ENCODE measurements around the gene SARS2. TPM values are rescaled to one million over a fixed set of nuclear protein-coding genes. Genes with fewer than 3 reads are reported as not detected.
"Not testable (repeated sequence)": the region's sequence is repeated elsewhere in the genome, so short reads cannot be mapped to it uniquely, and the experiment has no call there.

SARS2 gene
- total RNA-seq, 1 experiment from 2014 or later = 57.4 TPM

DNA sequence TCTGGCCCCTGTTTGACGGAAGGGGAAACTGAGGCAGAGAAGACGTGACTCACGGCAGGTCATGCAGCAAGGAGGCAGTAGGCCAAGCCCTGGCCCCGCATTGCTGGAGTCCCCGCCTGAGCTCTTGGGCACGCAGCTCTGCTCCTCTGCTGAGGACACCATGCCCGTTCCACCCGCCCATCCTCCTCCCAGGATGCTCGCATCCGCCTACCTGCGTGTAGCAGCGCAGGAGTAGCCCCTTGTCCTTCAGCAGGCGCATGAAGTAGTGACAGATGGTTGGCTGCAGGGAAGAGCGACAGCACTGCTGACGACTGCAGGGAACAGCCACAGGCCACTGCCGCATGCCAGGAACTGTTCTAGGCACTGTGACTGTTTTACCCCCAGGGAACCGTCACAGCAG lies 41.7 kb downstream of the SARS2 start:
- Histone ChIP-seq H2BK20ac (ENCODE audit: low read depth, low read length, poor library complexity, severe bottlenecking) (no peak overlapping the region), H3K79me2 (ENCODE audit: insufficient read depth, low read length) (no peaks in the 10 kb centered on the region), H3K27me3 (ENCODE audit: insufficient read depth, low read length) (no peaks in the 10 kb centered on the region), H2BK5ac (ENCODE audit: insufficient read length, low read length) (no peak overlapping the region), H3K4ac (ENCODE audit: low read depth, low read length) (no peak overlapping the region), H3K23me2 (ENCODE audit: insufficient read length, low read depth, low read length, poor library complexity, severe bottlenecking) (no peaks in the 10 kb centered on the region), H4K5ac (ENCODE audit: insufficient read length, low read depth, low read length) (no peak overlapping the region), H2BK15ac (ENCODE audit: low read depth, low read length) (no peak overlapping the region), H2AK5ac (ENCODE audit: insufficient read length, low read length) (no peak overlapping the region), H2BK12ac (ENCODE audit: insufficient read length, low read depth, low read length) (no peak overlapping the region), H3T11ph (ENCODE audit: low read length) (no peak overlapping the region), H3K79me1 (ENCODE audit: insufficient read depth, low read depth, low read length, poor library complexity, severe bottlenecking) (no peaks in the 10 kb centered on the region), H3K9me3 (ENCODE audit: control insufficient read depth, low read depth, low read length) (no peaks in the 10 kb centered on the region), H4K8ac (replicated peaks; ENCODE audit: insufficient read length, low read depth, low read length) (no peak overlapping the region), H3K9ac (ENCODE audit: extremely low read depth, insufficient read length, low read length) (no peak overlapping the region), H2BK120ac (ENCODE audit: low read depth, low read length, poor library complexity, severe bottlenecking) (no peak overlapping the region), H3K23ac (ENCODE audit: insufficient read length, low read depth, low read length) (no peak overlapping the region), H4K20me1 (ENCODE audit: control insufficient read depth, insufficient read depth, insufficient read length) (peaks cover 3% of the 10 kb centered on the region), H3K4me1 (ENCODE audit: insufficient read depth, low read length) (no peaks in the 10 kb centered on the region), H3K27ac (ENCODE audit: insufficient read length, low read depth, low read length) (no peak overlapping the region), H3K18ac (ENCODE audit: insufficient read length, low read depth, low read length) (no peak overlapping the region), H4K91ac (ENCODE audit: insufficient read length, low read depth, low read length) (no peak overlapping the region), H2AFZ (ENCODE audit: low read length) (no peak overlapping the region), H3K14ac (ENCODE audit: insufficient read depth, low read length) (no peak overlapping the region), H3K56ac (ENCODE audit: insufficient read length, low read depth, low read length) (no peak overlapping the region), H3K4me2 (ENCODE audit: insufficient read depth, insufficient read length, low read length) (no peak overlapping the region)
- Mint-ChIP-seq H3K27ac (no peak overlapping the region), H3K27me3 (ENCODE audit: low read depth) (no peaks in the 10 kb centered on the region), H3K36me3 (ENCODE audit: insufficient read depth in 1 of 3, low read depth in 3 of 3) (no peaks in the 10 kb centered on the region), H3K4me1 (no peaks in the 10 kb centered on the region), H3K9me3 (no peaks in the 10 kb centered on the region), H3K4me3 (no peak overlapping the region)
- no CpG with 5 or more reads among the region's 17 CpGs for WGBS (ENCODE audit: extremely low coverage, insufficient read length, low lambda C conversion rate)
- DNase-seq = no peak
- TF ChIP-seq, protein P1, sequence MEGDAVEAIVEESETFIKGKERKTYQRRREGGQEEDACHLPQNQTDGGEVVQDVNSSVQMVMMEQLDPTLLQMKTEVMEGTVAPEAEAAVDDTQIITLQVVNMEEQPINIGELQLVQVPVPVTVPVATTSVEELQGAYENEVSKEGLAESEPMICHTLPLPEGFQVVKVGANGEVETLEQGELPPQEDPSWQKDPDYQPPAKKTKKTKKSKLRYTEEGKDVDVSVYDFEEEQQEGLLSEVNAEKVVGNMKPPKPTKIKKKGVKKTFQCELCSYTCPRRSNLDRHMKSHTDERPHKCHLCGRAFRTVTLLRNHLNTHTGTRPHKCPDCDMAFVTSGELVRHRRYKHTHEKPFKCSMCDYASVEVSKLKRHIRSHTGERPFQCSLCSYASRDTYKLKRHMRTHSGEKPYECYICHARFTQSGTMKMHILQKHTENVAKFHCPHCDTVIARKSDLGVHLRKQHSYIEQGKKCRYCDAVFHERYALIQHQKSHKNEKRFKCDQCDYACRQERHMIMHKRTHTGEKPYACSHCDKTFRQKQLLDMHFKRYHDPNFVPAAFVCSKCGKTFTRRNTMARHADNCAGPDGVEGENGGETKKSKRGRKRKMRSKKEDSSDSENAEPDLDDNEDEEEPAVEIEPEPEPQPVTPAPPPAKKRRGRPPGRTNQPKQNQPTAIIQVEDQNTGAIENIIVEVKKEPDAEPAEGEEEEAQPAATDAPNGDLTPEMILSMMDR (conservative IDR thresholded peaks at IDR 0.05) = no peak

DNA sequence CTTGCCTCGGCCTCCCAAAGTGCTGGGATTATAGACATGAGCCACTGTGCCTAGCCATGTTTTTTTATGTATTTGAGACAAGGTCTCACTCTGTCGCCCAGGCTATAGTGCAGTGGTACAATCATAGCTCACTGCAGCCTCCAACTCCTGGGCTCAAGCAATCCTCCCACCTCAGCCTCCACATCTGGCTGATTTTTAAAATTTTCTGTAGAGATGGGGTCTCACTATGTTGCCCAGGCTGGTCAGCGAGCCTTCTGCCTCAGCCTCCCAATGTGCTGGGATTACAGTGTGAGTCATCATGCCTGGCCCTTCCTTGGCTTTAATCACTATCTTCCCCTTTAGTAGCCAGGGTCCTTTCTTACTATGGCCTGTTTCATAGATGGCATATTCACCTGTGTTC lies 45.9 kb downstream of the SARS2 start:
- not testable (repeated sequence) for H3K27ac Mint-ChIP-seq; H3K9me3 ChIP-seq (ENCODE audit: control insufficient read depth, low read depth, low read length); H3K9ac ChIP-seq (ENCODE audit: extremely low read depth, insufficient read length, low read length); H3K56ac ChIP-seq (ENCODE audit: insufficient read length, low read depth, low read length); H3K79me1 ChIP-seq (ENCODE audit: insufficient read depth, low read depth, low read length, poor library complexity, severe bottlenecking); H2AFZ ChIP-seq (ENCODE audit: low read length); H3K27ac ChIP-seq (ENCODE audit: insufficient read length, low read depth, low read length); H2BK12ac ChIP-seq (ENCODE audit: insufficient read length, low read depth, low read length); H3K4me3 Mint-ChIP-seq; H3K23ac ChIP-seq (ENCODE audit: insufficient read length, low read depth, low read length); H4K5ac ChIP-seq (ENCODE audit: insufficient read length, low read depth, low read length); H3K27me3 ChIP-seq (ENCODE audit: insufficient read depth, low read length); H3K4me2 ChIP-seq (ENCODE audit: insufficient read depth, insufficient read length, low read length); DNase-seq; H3T11ph ChIP-seq (ENCODE audit: low read length); H4K91ac ChIP-seq (ENCODE audit: insufficient read length, low read depth, low read length); H2BK20ac ChIP-seq (ENCODE audit: low read depth, low read length, poor library complexity, severe bottlenecking); H4K8ac ChIP-seq (replicated peaks; ENCODE audit: insufficient read length, low read depth, low read length); H2BK120ac ChIP-seq (ENCODE audit: low read depth, low read length, poor library complexity, severe bottlenecking); H4K20me1 ChIP-seq (ENCODE audit: control insufficient read depth, insufficient read depth, insufficient read length); H3K4ac ChIP-seq (ENCODE audit: low read depth, low read length); H3K79me2 ChIP-seq (ENCODE audit: insufficient read depth, low read length); H3K9me3 Mint-ChIP-seq; H2AK5ac ChIP-seq (ENCODE audit: insufficient read length, low read length); H3K27me3 Mint-ChIP-seq (ENCODE audit: low read depth); H2BK5ac ChIP-seq (ENCODE audit: insufficient read length, low read length); H3K36me3 Mint-ChIP-seq (ENCODE audit: insufficient read depth in 1 of 3, low read depth in 3 of 3); H2BK15ac ChIP-seq (ENCODE audit: low read depth, low read length); H3K14ac ChIP-seq (ENCODE audit: insufficient read depth, low read length); H3K18ac ChIP-seq (ENCODE audit: insufficient read length, low read depth, low read length); H3K23me2 ChIP-seq (ENCODE audit: insufficient read length, low read depth, low read length, poor library complexity, severe bottlenecking); H3K4me1 ChIP-seq (ENCODE audit: insufficient read depth, low read length)
- H3K4me1 Mint-ChIP-seq = peaks cover 2 to 15% of the 10 kb centered on the region in 2 experiments; a peak in 3 of 4 replicates
- no CpG with 5 or more reads among the region's 3 CpGs for WGBS (ENCODE audit: extremely low coverage, insufficient read length, low lambda C conversion rate)
